ENCODE data around the gene BLOC1S3.

Gene BLOC1S3

DNA sequence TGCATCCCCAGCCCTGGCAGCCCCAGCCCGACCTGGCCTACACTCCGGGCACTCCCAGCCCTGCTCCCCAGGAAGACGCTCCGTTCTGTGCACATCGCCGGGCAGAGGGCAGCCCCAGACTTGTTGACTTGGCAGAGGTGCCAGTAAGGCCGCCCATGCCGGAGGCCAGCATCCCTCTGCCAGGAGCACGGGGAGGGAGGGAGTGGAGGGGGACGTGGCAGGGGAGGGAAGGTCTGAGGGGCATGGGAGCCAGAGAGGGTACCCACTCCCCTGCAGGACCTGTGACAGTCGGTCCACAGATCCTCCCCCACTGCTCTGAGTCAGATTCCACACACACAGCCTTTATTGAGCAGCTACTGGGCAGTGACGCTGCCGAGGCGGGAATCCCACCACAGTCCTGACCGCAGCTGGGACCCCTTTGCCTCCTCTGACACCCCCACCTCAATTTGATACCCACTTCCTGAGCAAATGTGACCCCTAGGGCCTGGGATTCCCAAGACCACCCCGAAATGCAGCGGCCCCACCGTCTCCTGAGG lies 15.9 kb upstream of the BLOC1S3 start:
- DNase-seq: peak in 1 of 2 experiments; percentile 36

GRCh38 chr19:45163156-45163555 lies 15.4 kb upstream of the BLOC1S3 start:
- no peak for DNase-seq

GRCh38 chr19:45163751-45164460 lies 14.7 kb upstream of the BLOC1S3 start:
- no peak for DNase-seq

- DNase-seq: no peak
These were observed 13.8 kb upstream of the BLOC1S3 start for GRCh38 chr19:45164577-45165335.

GRCh38 chr19:45166723-45167252 lies 11.8 kb upstream of the BLOC1S3 start:
- DNase-seq: no peak

DNA sequence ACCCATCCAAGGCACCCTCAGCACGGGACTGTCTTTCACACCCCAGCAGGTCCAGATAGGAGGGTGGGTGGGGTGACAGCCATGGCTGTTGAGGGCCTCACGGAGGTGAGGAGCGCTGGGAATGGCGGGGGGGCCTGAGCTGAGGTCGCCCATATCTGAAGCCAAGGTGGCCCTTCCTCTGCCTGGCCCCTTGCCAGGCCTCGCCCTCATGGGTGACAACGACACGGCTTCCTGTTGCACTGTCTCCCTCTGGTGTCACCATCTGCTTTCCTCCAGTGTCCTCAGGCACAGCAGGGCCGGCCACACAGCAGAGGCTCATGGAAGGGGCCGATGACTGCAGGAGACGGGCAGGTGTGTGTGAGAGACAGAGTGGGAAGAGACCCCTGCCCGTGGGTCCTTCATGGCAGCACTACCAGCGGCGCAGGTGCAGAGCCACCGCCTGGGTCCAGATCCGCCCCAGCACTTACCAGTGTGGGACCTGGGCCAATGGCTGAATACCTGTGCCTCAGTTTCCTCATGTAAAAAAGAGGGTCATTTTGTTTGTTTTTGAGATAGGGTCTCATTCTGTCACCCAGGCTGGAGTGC lies 9.7 kb upstream of the BLOC1S3 start:
- no peak for DNase-seq

- DNase-seq: no peak
These were observed 9.0 kb upstream of the BLOC1S3 start for GRCh38 chr19:45169602-45170001.

DNA sequence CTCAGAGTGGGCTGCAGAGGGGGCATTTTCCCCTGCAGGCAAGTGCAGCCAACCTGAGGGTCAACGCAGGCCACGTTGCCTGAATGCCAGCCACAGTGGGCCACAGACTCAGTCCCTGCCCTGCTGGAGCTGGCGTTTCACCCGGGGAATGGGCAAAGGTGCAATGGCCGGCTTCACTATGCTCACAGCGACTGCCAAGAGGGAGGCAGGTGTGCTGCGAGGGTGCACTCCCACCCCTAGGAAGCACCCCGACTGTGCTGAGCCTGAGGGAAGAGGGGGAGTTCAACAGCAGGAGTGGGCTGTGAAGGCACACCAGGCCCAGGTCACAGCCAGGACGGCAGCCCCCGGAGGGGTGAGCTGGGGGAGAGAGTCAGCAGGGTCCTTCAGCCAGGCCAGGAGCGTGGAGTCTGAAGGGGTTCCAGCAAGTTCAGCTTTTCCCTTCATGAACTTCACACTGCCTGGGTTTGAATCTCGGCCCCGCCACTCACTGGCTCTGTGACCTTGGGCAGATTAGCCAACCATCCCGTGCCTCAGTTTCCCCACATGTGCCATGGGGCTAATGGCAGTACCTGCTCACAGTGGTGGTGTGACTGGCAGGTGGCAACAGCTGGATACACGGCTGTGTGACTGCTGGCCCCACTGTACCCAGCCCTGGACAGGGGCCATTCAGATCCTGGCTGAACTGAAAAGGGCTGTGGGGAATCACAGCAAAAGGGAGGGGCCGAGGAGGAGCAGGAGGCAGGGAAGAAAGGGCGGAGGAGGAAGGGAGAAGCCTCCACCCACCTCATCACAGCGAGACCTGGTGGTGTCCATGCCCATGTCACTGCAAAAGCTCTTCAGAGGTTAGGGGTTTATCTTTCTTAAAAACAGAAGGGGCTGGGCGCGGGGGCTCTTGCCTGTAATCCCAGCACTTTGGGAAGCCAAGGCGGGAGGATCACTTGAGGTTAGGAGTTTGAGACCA lies 8.2 kb upstream of the BLOC1S3 start:
- DNase-seq: no peak

DNA sequence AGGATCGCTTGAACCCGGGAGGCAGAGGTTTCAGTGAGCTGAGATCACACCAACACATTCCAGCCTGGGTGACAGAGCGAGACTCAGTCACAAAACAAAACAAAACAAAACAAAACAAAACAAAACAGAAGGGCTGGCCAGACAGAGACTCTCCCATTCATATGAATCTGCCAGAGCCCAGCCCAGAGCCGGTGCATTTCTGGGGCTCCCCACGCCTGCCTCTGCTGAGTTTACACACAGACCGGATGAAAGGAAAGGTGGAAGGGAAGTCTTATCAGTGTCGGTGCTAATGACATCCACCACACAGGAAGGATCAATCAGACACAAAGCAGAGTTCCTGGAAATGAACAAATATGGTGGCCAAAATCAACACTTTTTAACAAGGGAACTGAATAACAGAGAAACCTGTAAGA lies 7.4 kb upstream of the BLOC1S3 start:
- no peak for DNase-seq

GRCh38 chr19:45172173-45172572 lies 6.4 kb upstream of the BLOC1S3 start:
- DNase-seq: no peak

- no peak for DNase-seq
These were observed 5.9 kb upstream of the BLOC1S3 start for GRCh38 chr19:45172611-45173208.

- no peak for DNase-seq
These were observed 4.8 kb upstream of the BLOC1S3 start for GRCh38 chr19:45173816-45174215.

- DNase-seq: no peak
These were observed 2.9 kb upstream of the BLOC1S3 start for GRCh38 chr19:45175515-45176345.

DNA sequence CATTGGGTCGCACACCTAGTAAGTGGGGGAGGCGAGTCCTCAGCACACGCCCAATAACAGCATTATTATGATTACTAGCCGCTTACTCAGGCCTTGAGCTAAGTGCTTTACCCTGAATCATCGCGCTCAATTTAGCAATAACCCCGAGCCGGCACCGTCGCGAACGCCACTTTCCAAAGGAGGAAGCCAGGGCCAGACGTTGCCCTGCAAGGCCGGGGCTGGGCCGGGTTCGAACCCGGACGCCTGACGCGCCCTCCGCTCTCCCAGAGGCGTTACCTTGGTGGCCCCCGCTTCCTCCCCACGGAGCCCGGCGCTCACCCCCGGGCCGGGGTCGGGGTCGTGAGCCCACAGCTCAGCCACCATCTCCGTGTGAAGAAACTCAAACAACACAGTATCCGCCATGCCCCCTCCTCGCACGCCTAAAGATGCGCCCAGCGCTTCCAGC lies 745 bp upstream of the BLOC1S3 start, which contains the start of gene TRAPPC6A:
Gene TRAPPC6A, minus strand, starts transcription at position 421 of the 445 bp plus-strand sequence. Its CDS starts 19 bp downstream, at position 402.
- DNase-seq: peak in 1 of 2 experiments; percentile 43

DNA sequence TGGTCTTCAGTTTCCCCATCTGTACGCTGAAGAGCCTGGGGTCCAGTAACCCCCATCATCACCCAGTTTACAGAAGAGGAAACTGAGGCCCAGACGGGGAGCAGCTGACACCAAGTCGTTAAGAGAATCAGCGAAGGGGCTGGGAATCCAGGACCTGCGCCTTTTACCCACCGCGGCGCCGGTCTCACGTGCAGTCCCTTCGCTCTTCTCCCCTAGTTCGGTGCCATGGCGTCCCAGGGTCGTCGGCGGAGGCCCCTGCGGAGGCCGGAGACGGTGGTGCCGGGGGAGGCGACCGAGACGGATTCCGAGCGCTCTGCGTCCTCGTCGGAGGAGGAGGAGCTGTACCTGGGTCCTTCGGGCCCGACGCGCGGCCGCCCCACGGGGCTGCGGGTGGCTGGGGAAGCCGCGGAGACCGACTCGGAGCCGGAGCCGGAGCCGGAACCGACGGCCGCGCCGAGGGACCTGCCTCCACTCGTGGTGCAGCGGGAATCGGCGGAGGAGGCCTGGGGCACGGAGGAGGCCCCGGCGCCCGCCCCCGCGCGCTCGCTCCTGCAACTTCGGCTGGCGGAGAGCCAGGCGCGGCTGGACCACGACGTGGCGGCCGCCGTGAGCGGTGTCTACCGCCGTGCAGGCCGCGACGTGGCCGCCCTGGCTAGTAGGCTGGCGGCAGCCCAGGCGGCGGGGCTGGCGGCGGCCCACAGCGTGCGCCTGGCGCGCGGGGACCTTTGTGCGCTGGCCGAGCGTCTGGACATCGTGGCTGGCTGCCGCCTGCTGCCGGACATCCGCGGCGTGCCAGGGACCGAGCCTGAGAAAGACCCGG lies 698 bp downstream of the BLOC1S3 start:
- DNase-seq: no peak

GRCh38 chr19:45179892-45180370 lies 1.3 kb downstream of the BLOC1S3 start:
- DNase-seq: no peak

DNA sequence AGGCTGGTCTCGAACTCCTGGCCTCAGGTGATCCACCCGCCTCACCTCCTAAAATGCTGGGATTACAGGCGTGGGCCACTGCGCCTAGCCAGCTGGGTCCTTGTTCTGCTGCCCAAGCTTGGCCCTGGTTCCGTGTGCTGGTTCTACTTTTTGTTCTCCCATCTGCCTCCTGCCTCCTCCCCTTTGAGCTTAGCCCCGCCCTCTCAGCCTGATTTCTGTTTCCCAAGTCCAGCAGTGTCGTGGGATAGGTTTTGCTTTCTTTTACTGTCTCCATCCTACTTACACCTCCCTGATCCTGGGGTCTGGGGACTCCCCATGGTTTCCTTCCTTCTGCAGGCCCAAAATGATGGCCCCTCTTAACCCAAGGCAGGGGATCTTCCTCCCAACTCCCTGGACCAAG lies 2.4 kb downstream of the BLOC1S3 start:
- DNase-seq: no peak

- no peak for DNase-seq
These were observed 4.2 kb downstream of the BLOC1S3 start for GRCh38 chr19:45182758-45183157.

DNA sequence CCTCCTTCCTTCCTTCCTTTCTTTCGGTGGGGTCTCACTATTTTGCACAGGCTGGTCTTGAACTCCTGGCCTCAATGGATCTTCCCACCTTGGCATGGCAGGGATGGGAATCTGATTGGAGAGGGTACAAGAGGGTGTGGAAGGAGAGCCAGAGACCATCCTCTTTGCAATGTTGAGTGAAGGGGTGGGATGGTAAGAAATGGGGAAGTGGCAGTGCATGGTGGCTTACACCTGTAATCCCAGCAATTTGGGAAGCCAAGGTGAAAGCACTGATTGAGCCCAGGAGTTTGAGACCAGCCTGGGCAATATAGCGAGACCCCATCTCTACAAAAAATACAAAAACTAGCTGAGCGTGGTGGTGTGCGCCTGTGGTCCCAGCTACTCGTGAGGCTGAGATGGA lies 5.5 kb downstream of the BLOC1S3 start:
- DNase-seq: no peak
